Esophagus squamous epithelium (tissue), 5 donors: ENCODE data around the gene PELI1. TPM values are rescaled to one million over a fixed set of nuclear protein-coding genes. Genes with fewer than 3 reads are reported as not detected.

Experiments
- DNase-seq: peaks from one replicate; lab custom pipeline; 2025; lab: John Stamatoyannopoulos, UW
- H3K27ac ChIP-seq, 4 donors: fragments of 200-600 bp; sonication (generic); one replicate each; pipeline ENCODE4 v1.5.1; 2016 to 2019; ENCODE audit warnings: mild to moderate bottlenecking in 1 of 4
- H3K27me3 ChIP-seq, 4 donors: fragments of 200-600 bp; sonication (generic); 1 replicate in 3 of 4; 2 replicates in 1 of 4; pipeline versions ENCODE4 v1.5.1 to v1.6.0; 2017 to 2021; ENCODE audit warnings: antibody characterized with exemption in 1 of 4
- H3K36me3 ChIP-seq, 3 donors: fragments of 200-600 bp; sonication (generic); one replicate each; pipeline ENCODE4 v1.5.1; 2016 to 2019
- H3K4me1 ChIP-seq, 3 donors: fragments of 200-600 bp; sonication (generic); one replicate each; pipeline ENCODE4 v1.5.1; 2017 to 2019
- H3K4me3 ChIP-seq, 4 donors: fragments of 200-600 bp; sonication (generic); 1 replicate in 3 of 4; 2 replicates in 1 of 4; pipeline ENCODE4 v1.5.1; 2016 to 2019; ENCODE audit warnings: mild to moderate bottlenecking in 2 of 4, moderate library complexity in 1 of 4
- H3K9me3 ChIP-seq, 3 donors: fragments of 200-600 bp; sonication (generic); one replicate each; pipeline ENCODE4 v1.5.1; 2016 to 2019
- POLR2A ChIP-seq, 4 donors: fragments of 450-650 bp; IDR thresholded peaks; one replicate each; pipeline ENCODE4 v1.6.1; 2017; ENCODE audit warnings: antibody characterized with exemption in 4 of 4, mild to moderate bottlenecking in 4 of 4, moderate library complexity in 3 of 4
- WGBS, 2 donors: methylation state at CpG; one replicate each; pipeline ENCODE4 v1.1.5; 2018; 5-methylcytosine and 5-hydroxymethylcytosine counted together
- intact Hi-C: fragments of 100-400 bp; cut with DNase I; formaldehyde crosslinking; loops from one replicate; pipeline ENCODE4 v1.15.0; 2022
- total RNA-seq, 4 donors: library from RNA; depleted of rRNA; stranded (reverse); fragments of >200 nt; gene quantifications; one replicate each; pipeline ENCODE4 v1.1.0, GENCODE V29; 2016
- TF ChIP-seq, protein P1 (sequence below), 6 experiments: fragments of 450-650 bp in 4 of 6; fragments of 200-600 bp in 2 of 6; sonication (generic) in 2 of 6; IDR thresholded peaks; one replicate each; pipeline ENCODE4 v1.5.1; 2016 to 2019; ENCODE audit warnings: antibody characterized with exemption in 6 of 6, mild to moderate bottlenecking in 4 of 6, moderate library complexity in 4 of 6
- donor health status: DM: yes; HTN: yes; CAD: no.

Gene PELI1
- total RNA-seq, 4 donors from 2014 or later, result 23.7 to 40.4 (median 34.5) TPM

DNA sequence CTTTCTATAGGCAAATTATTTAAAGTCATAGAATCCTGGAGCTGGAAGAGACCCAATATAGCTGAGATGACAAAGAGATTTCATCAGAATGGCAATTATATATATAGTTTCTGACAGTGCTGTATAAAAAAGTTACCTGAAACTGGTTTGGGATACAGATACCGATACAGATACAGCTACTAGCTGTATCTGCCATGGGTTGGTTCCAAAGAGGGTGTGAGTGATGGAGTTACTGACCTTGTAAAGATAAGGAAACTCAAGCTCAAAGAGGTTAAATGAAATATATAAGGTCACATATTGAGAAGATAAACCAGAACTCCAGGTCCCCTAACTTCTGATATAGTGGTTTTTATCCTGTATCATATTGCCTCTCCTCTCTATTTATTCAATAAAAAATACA is 10.9 kb downstream of the PELI1 start:
- H3K36me3 ChIP-seq, result no peaks in the 10 kb centered on the region
- no peak for DNase-seq
- H3K27me3 ChIP-seq, result no peaks in the 10 kb centered on the region
- TF ChIP-seq, protein P1, sequence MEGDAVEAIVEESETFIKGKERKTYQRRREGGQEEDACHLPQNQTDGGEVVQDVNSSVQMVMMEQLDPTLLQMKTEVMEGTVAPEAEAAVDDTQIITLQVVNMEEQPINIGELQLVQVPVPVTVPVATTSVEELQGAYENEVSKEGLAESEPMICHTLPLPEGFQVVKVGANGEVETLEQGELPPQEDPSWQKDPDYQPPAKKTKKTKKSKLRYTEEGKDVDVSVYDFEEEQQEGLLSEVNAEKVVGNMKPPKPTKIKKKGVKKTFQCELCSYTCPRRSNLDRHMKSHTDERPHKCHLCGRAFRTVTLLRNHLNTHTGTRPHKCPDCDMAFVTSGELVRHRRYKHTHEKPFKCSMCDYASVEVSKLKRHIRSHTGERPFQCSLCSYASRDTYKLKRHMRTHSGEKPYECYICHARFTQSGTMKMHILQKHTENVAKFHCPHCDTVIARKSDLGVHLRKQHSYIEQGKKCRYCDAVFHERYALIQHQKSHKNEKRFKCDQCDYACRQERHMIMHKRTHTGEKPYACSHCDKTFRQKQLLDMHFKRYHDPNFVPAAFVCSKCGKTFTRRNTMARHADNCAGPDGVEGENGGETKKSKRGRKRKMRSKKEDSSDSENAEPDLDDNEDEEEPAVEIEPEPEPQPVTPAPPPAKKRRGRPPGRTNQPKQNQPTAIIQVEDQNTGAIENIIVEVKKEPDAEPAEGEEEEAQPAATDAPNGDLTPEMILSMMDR (IDR thresholded peaks at IDR 0.05), result no peak
- no peak for TF ChIP-seq POLR2A (IDR thresholded peaks at IDR 0.05)
- peak overlapping the region in 1 of 4 donors; percentile 28 for H3K27ac ChIP-seq
- intact Hi-C loops, result no loop called here
- no peak overlapping the region for H3K4me3 ChIP-seq
- WGBS, 2 donors, result 79 to 90% methylated on average over 1 of the region's 1 CpG
- peaks cover 4 to 92% (median 27%) of the 10 kb centered on the region in 3 donors for H3K4me1 ChIP-seq
- no peaks in the 10 kb centered on the region for H3K9me3 ChIP-seq

DNA sequence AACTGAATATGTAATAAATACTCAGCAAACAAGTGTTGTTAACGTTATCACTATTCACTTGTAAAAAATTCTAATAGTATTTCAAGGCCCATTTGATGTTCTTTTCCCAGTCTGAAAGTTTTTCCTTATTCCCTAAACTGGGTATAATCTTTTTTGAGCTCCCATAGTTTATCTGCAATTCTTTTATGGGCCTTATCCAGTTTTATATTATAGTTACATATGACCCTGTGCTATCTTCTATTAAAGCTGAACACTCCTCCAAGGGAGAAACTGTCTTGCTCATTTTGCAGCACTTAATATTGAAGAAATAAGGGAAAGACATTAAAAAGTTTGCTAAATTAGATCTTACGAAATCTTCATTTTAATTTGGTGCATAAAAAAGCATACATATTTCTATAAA is 13.9 kb downstream of the PELI1 start:
- Histone ChIP-seq H3K27me3 (no peaks in the 10 kb centered on the region), H3K36me3 (no peaks in the 10 kb centered on the region), H3K4me1 (peaks cover 0 to 74% (median 5%) of the 10 kb centered on the region in 3 donors), H3K27ac (no peak overlapping the region), H3K9me3 (no peaks in the 10 kb centered on the region), H3K4me3 (no peak overlapping the region)
- no peak for TF ChIP-seq POLR2A (IDR thresholded peaks at IDR 0.05)
- TF ChIP-seq, protein P1 (IDR thresholded peaks at IDR 0.05), result no peak
- 89% methylated on average over 2 of the region's 2 CpGs for WGBS, 2 donors
- intact Hi-C loops, result no loop called here
- no peak for DNase-seq

DNA sequence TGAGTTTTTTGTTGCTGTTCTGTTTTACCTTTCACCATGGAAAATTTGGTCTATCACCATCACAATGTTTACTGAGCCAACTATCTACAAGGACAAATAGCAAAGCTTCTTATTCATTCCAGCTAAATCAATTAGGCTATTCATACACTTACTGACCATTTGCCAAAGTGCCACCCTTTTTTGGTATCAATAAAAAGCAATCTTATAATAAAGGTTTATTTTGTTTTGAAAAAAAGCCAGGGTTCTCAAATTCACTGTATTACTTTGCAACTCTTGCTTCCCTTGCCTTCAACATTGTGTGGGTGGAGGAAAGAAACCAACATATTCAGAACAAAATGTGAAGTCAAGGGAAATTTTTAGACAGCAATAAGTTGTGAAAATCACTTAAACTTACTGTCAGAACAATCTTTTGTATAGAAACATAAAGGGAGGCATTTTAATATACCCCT is 15.3 kb downstream of the PELI1 start:
- no peak overlapping the region for H3K27ac ChIP-seq
- H3K9me3 ChIP-seq, result no peaks in the 10 kb centered on the region
- TF ChIP-seq POLR2A (IDR thresholded peaks at IDR 0.05), result no peak
- TF ChIP-seq, protein P1 (IDR thresholded peaks at IDR 0.05), result no peak
- H3K36me3 ChIP-seq, result no peaks in the 10 kb centered on the region
- no peak overlapping the region for H3K4me3 ChIP-seq
- no peak for DNase-seq
- peaks cover 0 to 74% (median 0%) of the 10 kb centered on the region in 3 donors for H3K4me1 ChIP-seq
- intact Hi-C loops, result no loop called here
- no peaks in the 10 kb centered on the region for H3K27me3 ChIP-seq

DNA sequence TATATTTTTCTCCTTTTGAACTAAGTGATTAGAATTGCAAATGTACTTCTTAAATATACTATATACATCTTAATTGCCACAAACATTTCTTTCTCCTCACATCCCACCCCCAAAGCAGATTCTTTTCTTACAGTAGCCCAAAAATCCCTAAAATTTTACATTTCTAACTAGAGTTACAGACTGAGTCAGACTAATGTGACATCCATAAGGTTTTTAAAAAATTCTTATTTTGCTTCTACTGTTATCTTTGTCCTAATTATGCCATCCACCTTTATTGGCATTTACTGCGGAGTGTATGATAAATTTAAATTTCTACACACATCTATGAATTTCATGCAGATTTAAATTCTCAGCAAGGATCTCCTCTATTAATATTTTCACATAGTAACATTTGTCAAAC is 15.8 kb downstream of the PELI1 start:
- TF ChIP-seq, protein P1 (IDR thresholded peaks at IDR 0.05), result no peak
- TF ChIP-seq POLR2A (IDR thresholded peaks at IDR 0.05), result no peak
- no peak for DNase-seq
- Histone ChIP-seq H3K4me3 (no peak overlapping the region), H3K27ac (no peak overlapping the region), H3K4me1 (peaks cover 0 to 69% (median 0%) of the 10 kb centered on the region in 3 donors), H3K9me3 (no peaks in the 10 kb centered on the region), H3K36me3 (no peaks in the 10 kb centered on the region), H3K27me3 (no peaks in the 10 kb centered on the region)
- WGBS, 2 donors, result 93 to 96% methylated on average over 1 of the region's 1 CpG
- intact Hi-C loops, result no loop called here

DNA sequence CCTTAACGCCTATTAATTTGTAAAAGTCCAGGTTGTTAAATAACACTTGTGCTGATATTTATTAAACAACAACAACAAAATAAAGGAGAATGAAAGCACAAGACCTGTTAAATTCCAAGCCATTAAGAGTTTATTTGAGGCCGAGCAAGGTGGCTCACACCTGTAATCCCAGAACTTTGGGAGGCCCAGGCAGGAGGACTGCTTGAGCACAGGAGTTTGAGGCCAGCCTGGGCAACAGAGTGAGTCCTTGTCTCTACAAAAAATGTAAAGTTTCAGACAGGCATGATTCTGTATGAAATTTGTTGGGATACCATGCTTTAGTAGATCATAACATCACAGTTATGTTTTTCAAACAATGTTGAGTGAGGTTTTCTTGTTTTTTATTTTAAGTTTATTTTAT is 17.1 kb downstream of the PELI1 start:
- H3K27ac ChIP-seq, result no peak overlapping the region
- TF ChIP-seq, protein P1 (IDR thresholded peaks at IDR 0.05), result no peak
- TF ChIP-seq POLR2A (IDR thresholded peaks at IDR 0.05), result no peak
- peaks cover 0 to 62% (median 0%) of the 10 kb centered on the region in 3 donors for H3K4me1 ChIP-seq
- H3K4me3 ChIP-seq, result no peak overlapping the region
- no peaks in the 10 kb centered on the region for H3K27me3 ChIP-seq
- no peaks in the 10 kb centered on the region for H3K36me3 ChIP-seq
- WGBS, 2 donors, result 95 to 98% methylated on average over 2 of the region's 2 CpGs
- intact Hi-C loops, result no loop called here
- no peak for DNase-seq
- H3K9me3 ChIP-seq, result no peaks in the 10 kb centered on the region
